RWPE2 (cell line): ENCODE results near the gene GALNT18.

Source experiments
- ATAC-seq: fragments of 200-7000 bp; cut with Tn5 transposase; 3 replicates; pipeline ENCODE4 v1.9.1; 2021; ENCODE audit warnings: low read depth
- DNase-seq: peaks from one replicate; pipeline ENCODE4 v3.0.0-alpha.2; 2020; ENCODE audit warnings: low spot score
- H3K27ac ChIP-seq: fragments of 450-650 bp; 2 replicates; pipeline ENCODE4 v1.5.1; 2017; ENCODE audit warnings: mild to moderate bottlenecking; ENCODE audit not compliant: poor library complexity, severe bottlenecking
- H3K27me3 ChIP-seq: fragments of 250-450 bp; sonication (Bioruptor Pico); 2 replicates; pipeline ENCODE4 v1.5.1; 2021; ENCODE audit warnings: mild to moderate bottlenecking, moderate library complexity; ENCODE audit not compliant: insufficient read depth, poor library complexity, severe bottlenecking
- H3K36me3 ChIP-seq: fragments of 250-450 bp; sonication (Bioruptor Pico); 2 replicates; pipeline ENCODE4 v1.5.1; 2020; ENCODE audit warnings: low read depth, mild to moderate bottlenecking, moderate library complexity
- H3K4me1 ChIP-seq: fragments of 250-450 bp; sonication (Bioruptor Pico); 2 replicates; pipeline ENCODE4 v1.5.1; 2021; ENCODE audit warnings: mild to moderate bottlenecking, moderate library complexity; ENCODE audit not compliant: insufficient read depth, poor library complexity, severe bottlenecking
- H3K4me3 ChIP-seq: fragments of 250-450 bp; sonication (Bioruptor Pico); 2 replicates; pipeline ENCODE4 v1.5.1; 2021; ENCODE audit warnings: mild to moderate bottlenecking, moderate library complexity; ENCODE audit not compliant: severe bottlenecking
- H3K9me3 ChIP-seq: fragments of 250-450 bp; sonication (Bioruptor Pico); 2 replicates; pipeline ENCODE4 v1.5.1; 2021; ENCODE audit warnings: mild to moderate bottlenecking, moderate library complexity; ENCODE audit not compliant: severe bottlenecking
- CTCF ChIP-seq: fragments of 450-650 bp; IDR thresholded peaks from one replicate; pipeline ENCODE4 v1.5.1; 2017; ENCODE audit warnings: mild to moderate bottlenecking, moderate library complexity; ENCODE audit not compliant: poor library complexity, severe bottlenecking

Gene GALNT18

GRCh38 chr11:11667056-11667455 lies 45.3 kb upstream of the GALNT18 start:
- no peak overlapping the region for H3K4me3 ChIP-seq
- no peak overlapping the region for H3K27ac ChIP-seq
- DNase-seq (no peak), ATAC-seq (no peak)
- H3K4me1 ChIP-seq: no peaks in the 10 kb centered on the region
- peaks cover 8% of the 10 kb centered on the region for H3K27me3 ChIP-seq
- H3K9me3 ChIP-seq: no peaks in the 10 kb centered on the region
- H3K36me3 ChIP-seq: no peaks in the 10 kb centered on the region
- TF ChIP-seq CTCF: no peak

GRCh38 chr11:11665407-11665806 lies 43.6 kb upstream of the GALNT18 start:
- Histone ChIP-seq H3K9me3 (no peaks in the 10 kb centered on the region), H3K4me3 (no peak overlapping the region), H3K36me3 (no peaks in the 10 kb centered on the region), H3K4me1 (no peaks in the 10 kb centered on the region), H3K27me3 (peaks cover 8% of the 10 kb centered on the region), H3K27ac (no peak overlapping the region)
- DNase-seq (no peak), ATAC-seq (no peak)
- no peak for TF ChIP-seq CTCF

- no peaks in the 10 kb centered on the region for H3K4me1 ChIP-seq
- ATAC-seq: no peak
- H3K27me3 ChIP-seq: peaks cover 5% of the 10 kb centered on the region
- no peaks in the 10 kb centered on the region for H3K9me3 ChIP-seq
- no peak overlapping the region for H3K27ac ChIP-seq
- TF ChIP-seq CTCF: no peak
- DNase-seq: no peak
- no peak overlapping the region for H3K4me3 ChIP-seq
- H3K36me3 ChIP-seq: no peaks in the 10 kb centered on the region
These were observed 42.1 kb upstream of the GALNT18 start for GRCh38 chr11:11663907-11664306.

GRCh38 chr11:11662578-11662977 lies 40.8 kb upstream of the GALNT18 start:
- no peak overlapping the region for H3K27ac ChIP-seq
- no peaks in the 10 kb centered on the region for H3K4me1 ChIP-seq
- DNase-seq: no peak
- H3K9me3 ChIP-seq: no peaks in the 10 kb centered on the region
- no peak overlapping the region for H3K4me3 ChIP-seq
- no peak for TF ChIP-seq CTCF
- ATAC-seq: no peak
- peaks cover 5% of the 10 kb centered on the region for H3K27me3 ChIP-seq
- no peaks in the 10 kb centered on the region for H3K36me3 ChIP-seq

- no peaks in the 10 kb centered on the region for H3K36me3 ChIP-seq
- no peaks in the 10 kb centered on the region for H3K4me1 ChIP-seq
- no peak overlapping the region for H3K4me3 ChIP-seq
- ATAC-seq (no peak), DNase-seq (no peak)
- H3K9me3 ChIP-seq: no peaks in the 10 kb centered on the region
- H3K27ac ChIP-seq: no peak overlapping the region
- no peak for TF ChIP-seq CTCF
- peaks cover 5% of the 10 kb centered on the region for H3K27me3 ChIP-seq
These were observed 39.7 kb upstream of the GALNT18 start for GRCh38 chr11:11661326-11662040.
